Chondrocyte (in vitro differentiated cells): ENCODE measurements around the gene BAAT. TPM values are rescaled to one million over a fixed set of nuclear protein-coding genes. Genes with fewer than 3 reads are reported as not detected.

Experiments
- DNase-seq: peaks from one replicate; pipeline ENCODE4 v3.0.0; 2021; ENCODE audit warnings: mixed read lengths, low spot score
- H3K27ac Mint-ChIP-seq: one replicate; pipeline ENCODE4 v1.8.0; 2021; ENCODE audit warnings: mild to moderate bottlenecking, moderate library complexity, mixed read lengths; ENCODE audit not compliant: unreplicated experiment
- H3K27me3 Mint-ChIP-seq: 2 replicates; pipeline ENCODE4 v1.8.0; 2021; ENCODE audit warnings: low read depth, mixed read lengths
- H3K36me3 Mint-ChIP-seq: 2 replicates; pipeline ENCODE4 v1.8.0; 2021; ENCODE audit warnings: low read depth, mixed read lengths
- H3K4me1 Mint-ChIP-seq: 2 replicates; pipeline ENCODE4 v1.8.0; 2021; ENCODE audit warnings: low read depth, mild to moderate bottlenecking, mixed read lengths
- H3K4me3 Mint-ChIP-seq: one replicate; pipeline ENCODE4 v1.8.0; 2021; ENCODE audit warnings: mild to moderate bottlenecking, moderate library complexity, mixed read lengths; ENCODE audit not compliant: unreplicated experiment
- H3K9me3 Mint-ChIP-seq: 2 replicates; pipeline ENCODE4 v1.8.0; 2021; ENCODE audit warnings: low read depth, mixed read lengths
- CTCF ChIP-seq: fragments of 200-600 bp; sonication (generic); IDR thresholded peaks from 2 replicates; pipeline ENCODE4 v1.5.0; 2021; ENCODE audit warnings: antibody characterized with exemption, mild to moderate bottlenecking, moderate library complexity
- total RNA-seq: library from RNA; stranded (reverse); gene quantifications from 3 replicates; pipeline ENCODE4 v1.2.1, GENCODE V29; 2021

The BAAT gene
- total RNA-seq, 1 donor from 2014 or later = 0.10 TPM

DNA sequence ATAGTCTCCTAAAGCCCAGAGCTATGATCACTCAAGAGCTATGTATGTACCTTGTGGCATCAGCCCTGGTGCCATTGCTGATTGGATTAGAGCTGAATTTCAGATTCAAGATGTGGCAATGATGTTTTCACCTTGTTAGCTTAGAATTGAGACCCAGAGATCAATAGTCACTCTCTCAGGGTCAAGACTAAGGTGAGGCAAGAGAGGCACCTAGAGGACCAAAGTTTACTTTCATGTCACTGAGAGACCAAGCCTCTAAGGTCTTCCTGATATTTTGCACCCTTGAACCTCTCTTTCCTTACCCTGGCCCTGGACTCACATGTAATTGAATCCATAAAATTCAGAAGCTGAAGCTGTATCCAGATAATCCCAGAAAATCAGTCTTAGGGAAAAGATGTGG is 42.8 kb downstream of the BAAT start:
- no peaks in the 10 kb centered on the region for H3K36me3 Mint-ChIP-seq
- TF ChIP-seq CTCF = no peak
- H3K4me1 Mint-ChIP-seq = no peaks in the 10 kb centered on the region
- H3K27ac Mint-ChIP-seq = no peak overlapping the region
- H3K27me3 Mint-ChIP-seq = peaks cover 35% of the 10 kb centered on the region
- H3K9me3 Mint-ChIP-seq = no peaks in the 10 kb centered on the region
- H3K4me3 Mint-ChIP-seq = no peak overlapping the region
- no peak for DNase-seq

- Mint-ChIP-seq H3K36me3 (no peaks in the 10 kb centered on the region), H3K9me3 (no peaks in the 10 kb centered on the region), H3K4me1 (no peaks in the 10 kb centered on the region), H3K4me3 (no peak overlapping the region), H3K27ac (no peak overlapping the region), H3K27me3 (peaks cover 34% of the 10 kb centered on the region)
- no peak for TF ChIP-seq CTCF
- no peak for DNase-seq
These were observed 47.6 kb downstream of the BAAT start for GRCh38 chr9:101337237-101337636.

DNA sequence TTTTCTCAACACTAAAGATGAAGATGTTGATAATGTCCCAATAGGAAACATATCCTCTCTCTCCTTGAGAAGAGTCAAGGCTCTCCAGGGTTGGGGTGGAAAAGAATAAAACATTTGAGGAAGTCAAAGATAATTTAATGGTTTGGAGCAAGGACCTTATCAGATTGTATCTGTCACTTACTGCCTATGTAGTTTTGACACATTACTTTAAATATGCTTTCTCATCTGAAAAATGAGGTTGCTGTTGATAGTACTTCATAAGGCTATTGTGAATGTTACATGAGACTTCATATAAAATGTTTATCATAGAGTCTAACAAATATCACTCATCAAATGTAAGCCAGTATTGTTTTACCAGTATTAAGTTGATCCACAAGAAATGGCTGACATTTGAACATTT is 48.7 kb downstream of the BAAT start:
- Mint-ChIP-seq H3K27ac (no peak overlapping the region), H3K9me3 (no peaks in the 10 kb centered on the region), H3K36me3 (no peaks in the 10 kb centered on the region), H3K4me1 (no peaks in the 10 kb centered on the region), H3K27me3 (peaks cover 32% of the 10 kb centered on the region), H3K4me3 (no peak overlapping the region)
- no peak for TF ChIP-seq CTCF
- no peak for DNase-seq

GRCh38 chr9:101333926-101334702 is 50.7 kb downstream of the BAAT start:
- Mint-ChIP-seq H3K27ac (no peak overlapping the region), H3K36me3 (no peaks in the 10 kb centered on the region), H3K9me3 (no peaks in the 10 kb centered on the region), H3K4me1 (no peaks in the 10 kb centered on the region), H3K27me3 (peaks cover 35% of the 10 kb centered on the region), H3K4me3 (no peak overlapping the region)
- no peak for TF ChIP-seq CTCF
- no peak for DNase-seq

GRCh38 chr9:101333490-101333889 is 51.3 kb downstream of the BAAT start:
- H3K4me3 Mint-ChIP-seq = no peak overlapping the region
- H3K27me3 Mint-ChIP-seq = peaks cover 39% of the 10 kb centered on the region
- H3K27ac Mint-ChIP-seq = no peak overlapping the region
- no peak for DNase-seq
- TF ChIP-seq CTCF = no peak
- H3K9me3 Mint-ChIP-seq = no peaks in the 10 kb centered on the region
- no peaks in the 10 kb centered on the region for H3K36me3 Mint-ChIP-seq
- no peaks in the 10 kb centered on the region for H3K4me1 Mint-ChIP-seq
